Activated CD4-positive, alpha-beta T cell treated with anti-CD3 and anti-CD28 coated beads, Interleukin-2, amount 50 U/mL, for 1 hour (primary cell): ENCODE measurements around the gene USP3.

Experiments
- DNase-seq: peaks from one replicate; pipeline ENCODE4 v3.0.0-alpha.2; 2020

USP3 gene

DNA sequence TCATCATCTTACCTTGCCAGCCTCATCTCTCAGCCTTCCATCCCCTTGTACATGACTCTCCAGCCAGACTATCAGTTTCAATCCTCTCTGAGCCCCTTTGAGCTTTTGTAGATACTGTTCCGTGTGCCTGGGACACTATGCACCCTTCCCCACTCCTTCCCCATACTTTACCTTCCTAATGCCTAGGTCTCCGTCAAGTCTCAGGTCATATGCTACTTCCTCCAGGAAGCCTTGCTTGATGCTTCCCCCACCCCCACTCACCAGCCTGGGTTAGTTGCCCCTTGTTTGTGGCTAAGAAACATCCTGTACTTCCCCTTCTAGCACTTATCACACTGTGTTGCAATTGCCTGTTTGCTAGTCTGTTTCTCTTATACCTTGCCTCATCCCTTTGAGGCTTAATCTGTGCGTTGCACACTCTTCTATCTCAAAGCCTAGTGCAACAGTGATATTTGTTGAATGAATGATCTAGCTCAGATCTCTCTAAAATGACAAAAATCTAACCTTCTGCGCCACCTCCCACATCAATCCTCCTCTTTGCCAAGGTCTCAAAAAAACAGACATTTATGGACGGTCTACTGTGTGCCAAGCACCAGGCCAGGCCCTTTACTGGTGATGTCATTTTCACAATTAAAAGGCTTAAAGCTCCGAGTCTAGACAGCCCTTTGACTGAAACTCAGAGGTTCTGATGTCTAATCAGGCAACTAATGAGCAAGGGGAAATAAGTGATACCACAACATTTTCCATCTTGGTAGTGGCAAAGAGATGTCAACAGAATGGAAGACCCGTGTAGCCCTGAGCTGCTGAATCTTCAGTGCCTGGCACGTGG is 6.5 kb upstream of the USP3 start:
- DNase-seq: peak; percentile 70

DNA sequence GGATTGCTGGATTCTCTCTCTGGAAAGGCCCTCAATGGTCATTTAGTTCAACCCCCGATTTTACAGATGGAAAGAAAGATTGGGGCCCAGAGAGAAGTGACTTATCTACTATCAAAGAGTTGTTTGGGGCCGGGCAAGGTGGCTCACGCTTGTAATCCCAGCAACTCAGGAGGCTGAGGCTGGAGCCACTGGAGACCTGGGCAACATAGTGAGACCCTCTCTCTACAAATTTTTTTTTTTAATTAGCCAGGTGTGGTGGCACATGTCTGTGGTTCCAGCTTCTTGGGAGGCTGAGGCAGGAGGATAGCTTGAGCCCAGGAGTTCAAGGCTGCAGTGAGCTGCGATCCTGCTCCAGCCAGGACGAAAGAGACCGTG is 5.2 kb upstream of the USP3 start:
- DNase-seq: no peak

DNA sequence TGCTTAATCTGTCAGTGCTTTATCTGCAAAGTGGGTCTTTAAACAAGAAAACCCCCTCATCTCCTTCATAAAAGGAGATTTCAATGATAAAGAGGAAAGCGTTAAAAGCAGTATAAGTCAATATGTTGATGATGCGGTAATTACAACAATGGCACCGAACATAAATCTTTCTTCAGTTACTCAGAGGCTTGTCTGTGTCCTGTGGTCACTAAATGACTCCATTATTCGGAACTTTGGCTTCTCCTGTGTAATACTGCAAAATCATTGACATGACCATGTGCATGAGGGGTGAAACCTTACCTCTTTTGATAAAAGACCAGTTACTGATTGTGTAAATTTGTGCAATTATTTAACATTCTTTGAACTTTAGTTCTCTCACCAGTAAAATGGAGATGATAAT is 4.8 kb upstream of the USP3 start:
- no peak for DNase-seq

DNA sequence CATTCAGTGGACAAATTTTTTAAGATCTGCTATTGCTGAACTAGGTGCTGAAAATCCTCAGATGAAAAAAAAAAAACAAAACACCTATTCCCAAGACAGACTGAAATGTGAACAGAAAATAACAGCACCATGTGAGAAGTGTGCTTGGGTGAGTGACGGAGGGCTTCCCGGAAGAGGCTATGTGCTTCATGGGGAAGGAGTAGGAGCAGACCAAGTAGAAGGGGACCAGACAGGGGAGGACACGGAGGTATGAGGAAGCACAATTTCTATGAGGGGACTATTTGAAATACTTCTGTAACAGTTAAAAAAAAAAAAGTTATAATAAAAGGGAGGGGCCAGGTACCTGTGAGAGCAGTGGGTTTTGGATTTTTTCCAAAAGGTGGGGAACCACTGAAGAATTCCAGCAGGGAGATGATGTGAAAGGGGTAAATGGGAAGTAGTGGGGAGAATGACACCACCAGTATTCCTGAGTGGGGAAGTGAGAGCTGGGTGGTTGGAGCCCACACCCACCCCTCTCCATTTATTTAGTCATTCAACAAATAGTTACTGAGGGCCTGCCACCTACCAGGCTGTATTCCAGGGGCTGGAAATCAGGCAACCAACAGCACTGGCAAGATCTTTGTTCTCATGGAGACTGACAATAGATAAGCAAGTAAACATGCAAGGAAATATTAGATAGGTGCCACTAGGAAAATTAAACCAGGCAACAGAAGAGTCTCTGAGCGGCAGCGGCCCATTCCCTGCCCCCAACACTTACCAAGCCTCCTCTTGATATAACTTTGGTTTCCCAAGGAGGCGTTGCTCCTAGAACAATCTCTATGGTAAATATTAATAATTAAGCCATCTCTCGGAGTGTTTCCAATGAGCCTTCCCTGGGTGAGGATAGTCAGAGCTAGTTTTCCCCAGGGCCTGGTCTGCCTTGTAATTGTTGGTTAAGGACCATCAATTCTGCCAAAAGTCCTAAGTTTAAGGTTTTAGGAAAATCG is 3.8 kb upstream of the USP3 start:
- DNase-seq: no peak

DNA sequence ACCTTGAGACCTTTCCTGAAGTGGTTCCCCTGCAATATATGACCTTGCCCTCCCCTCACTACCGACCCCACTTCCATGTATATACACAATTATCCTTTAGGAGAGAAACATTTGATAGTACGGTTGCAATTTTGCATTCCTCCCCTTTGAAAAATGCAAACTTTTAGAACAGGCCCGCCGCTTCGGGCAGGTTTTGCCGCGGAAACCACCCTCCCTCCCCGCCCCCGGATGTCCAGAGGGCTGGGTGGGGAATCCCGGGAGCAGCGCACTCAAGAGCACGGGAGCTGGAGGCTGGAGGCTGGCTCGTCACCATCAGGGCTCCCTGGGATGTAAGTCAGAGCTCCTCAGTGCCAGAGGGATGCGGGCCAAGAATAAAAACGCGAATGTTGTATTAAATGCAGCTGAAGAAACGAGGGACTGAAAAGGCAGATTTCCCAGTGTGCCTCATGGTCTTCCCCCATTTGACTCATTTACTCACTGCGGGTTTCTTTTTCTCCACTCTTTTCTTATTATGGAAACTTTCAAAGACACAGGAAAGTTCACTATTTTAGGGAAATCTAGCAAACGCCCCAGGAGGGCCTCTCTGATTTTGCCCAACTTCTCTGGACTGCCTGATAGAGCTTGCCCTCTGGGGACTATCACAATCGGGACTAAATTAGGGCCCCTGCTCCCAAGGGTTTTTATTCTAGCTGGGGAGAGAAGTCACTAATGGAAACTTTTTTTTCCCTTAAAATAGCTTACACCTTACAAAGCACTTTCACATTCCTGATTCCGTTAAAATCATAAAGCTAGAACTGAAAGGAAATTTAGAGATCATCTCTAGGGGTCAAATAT is 2.9 kb upstream of the USP3 start:
- DNase-seq: no peak

DNA sequence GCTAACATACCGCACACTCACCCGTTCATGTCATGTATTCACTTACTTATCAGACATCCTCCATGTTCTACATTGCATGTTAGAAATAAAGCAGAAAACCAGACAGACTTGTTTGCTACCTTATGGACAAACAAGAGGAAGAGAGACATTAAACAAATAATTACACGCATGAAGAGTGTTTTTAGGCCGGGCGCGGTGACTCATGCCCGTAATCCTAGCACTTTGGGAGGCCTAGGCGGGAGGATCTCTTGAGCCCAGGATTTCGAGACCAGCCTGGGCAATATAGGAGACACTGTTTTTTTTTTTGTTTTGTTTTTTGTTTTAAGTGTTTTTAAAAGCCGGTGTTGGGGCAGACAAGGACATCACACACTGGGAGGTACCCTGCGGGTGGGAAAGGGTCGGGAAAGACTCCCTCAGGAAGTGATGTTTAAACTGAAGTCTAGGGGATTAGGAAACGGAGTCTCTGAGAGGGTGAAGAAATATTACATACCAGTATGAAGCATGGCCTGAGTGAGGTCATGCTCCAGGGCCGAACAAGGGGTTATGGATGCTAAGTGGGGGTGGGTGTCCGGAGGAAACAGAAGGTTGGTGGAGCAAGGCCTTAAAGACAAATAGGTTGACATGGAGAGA is 2.1 kb upstream of the USP3 start:
- DNase-seq: no peak

DNA sequence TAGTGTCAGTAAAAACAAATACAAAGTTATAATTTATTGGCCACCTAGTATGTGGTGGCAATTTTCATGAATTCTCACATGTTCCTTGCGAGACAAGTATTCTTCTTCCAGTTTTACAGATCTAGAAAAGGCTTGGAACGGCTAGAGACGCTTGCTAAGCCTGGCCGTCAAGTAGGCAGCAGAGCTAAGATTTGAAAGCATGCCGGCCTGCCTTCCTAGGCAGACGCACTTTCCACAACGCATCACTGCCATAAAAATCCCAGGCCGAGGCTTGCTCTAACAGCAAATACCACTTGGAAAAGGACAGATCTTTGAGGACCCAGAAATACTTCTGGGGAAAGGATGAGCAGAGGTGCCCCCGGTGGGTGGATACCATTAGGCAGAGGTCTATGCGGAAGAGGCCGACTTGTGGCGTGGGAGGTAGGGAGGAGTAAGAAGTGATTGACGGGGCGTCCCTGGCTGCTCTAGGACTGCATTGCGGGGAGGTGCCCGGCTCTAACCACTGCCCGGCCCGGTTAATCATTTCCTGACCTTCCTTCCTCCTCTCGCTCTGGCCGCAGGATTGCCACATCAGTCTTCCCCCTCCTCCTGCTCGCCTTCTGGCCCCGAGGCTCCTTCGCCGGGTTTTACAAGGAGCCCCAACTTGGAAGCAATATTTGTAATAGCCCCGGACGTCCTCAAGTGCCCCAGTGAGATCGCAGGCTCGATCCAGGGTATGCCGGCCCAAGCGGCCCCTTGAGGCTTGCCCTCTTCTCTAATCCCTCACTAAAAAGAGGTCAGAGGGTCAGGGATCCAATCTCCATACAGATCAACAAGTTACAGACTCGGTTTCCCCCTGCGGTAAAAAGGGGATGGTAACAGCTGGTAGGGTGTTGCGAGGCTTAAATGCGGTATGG is 1.3 kb upstream of the USP3 start:
- DNase-seq: peak; percentile 63

DNA sequence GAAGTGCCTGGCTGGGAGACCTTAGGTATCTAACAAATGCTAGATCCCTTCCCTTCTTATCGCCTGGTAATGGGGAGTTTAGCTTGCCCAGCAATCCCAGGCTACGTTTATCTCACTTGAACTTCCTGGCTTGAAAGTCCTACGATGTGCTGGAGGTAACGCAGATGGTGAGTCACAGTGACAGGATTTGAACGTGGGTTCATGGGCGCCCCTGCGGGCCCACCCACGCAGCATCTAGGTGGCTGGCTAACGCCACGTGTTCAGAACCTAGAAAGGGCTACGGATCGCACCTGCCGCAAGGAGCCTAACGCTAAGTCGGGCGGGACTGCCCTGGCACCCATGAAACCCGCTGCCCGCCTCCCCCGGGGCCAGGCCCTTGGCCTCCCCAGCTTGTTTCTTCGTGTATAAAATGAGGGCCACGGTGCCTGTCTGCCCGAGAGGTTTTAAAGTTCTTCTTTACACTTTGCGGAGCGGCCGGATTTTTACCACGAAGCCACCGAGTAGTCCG is 600 bp upstream of the USP3 start:
- DNase-seq: peak; percentile 83

DNA sequence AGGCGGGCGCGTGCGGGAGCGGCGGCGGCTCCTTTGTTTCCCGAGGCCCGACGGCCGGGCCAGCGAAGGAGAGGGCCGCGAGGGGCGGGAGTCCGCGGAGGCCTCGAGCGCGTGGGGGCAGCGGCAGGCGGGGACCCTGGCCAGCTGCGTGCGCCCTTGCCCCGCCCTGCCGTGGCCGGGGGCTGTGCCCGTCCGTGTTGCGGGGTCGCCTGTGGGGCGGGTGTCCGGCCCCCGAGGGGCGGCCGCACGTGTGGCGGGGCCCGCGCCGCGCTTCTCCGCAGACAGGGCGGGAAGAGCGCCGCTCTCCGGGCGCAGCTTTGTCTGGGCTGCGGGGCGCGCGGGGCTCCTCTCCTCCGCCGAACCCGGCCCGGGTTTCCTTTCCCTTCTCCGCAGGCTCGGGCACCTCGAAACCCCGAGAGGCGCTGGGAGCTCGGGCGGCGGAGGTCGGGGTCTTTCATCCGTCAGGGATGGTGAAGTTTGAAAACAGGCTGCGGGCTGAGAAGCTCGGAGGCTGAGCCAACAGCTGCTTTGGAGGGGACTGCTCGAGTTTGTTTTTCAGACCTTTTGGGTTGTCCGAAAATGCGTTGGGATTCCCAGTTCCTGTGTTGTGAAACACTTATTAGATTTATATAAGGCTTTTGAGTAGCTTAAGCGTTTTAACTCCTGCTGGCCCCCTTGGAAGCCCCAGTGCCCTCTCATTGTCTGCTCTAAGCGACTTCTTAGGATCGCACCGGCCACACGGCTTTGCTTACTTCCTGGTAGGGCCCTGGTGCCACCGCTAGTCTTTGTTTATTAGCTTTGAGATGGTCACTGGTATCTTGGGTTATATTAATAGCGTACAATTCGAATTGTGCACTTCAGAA is 817 bp downstream of the USP3 start:
- peak; percentile 43 for DNase-seq

DNA sequence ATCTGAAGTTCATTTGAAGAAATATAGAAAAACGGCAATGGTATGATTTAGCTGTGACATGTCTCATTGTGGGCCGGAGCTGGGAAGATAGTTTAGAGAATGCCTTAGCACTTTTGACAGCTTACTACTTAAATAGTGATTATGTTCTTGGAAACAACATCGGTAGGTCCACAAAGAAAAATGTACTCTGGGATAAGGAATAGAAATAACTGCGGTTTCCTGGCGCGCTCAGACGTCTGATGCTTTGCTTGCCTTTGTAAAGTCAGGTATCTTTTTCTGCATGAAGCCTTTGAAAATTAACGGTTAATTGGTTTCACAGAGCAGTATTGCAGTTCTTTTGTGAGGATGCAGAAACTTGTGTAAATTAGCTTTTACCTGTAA is 1.4 kb downstream of the USP3 start:
- DNase-seq: no peak

DNA sequence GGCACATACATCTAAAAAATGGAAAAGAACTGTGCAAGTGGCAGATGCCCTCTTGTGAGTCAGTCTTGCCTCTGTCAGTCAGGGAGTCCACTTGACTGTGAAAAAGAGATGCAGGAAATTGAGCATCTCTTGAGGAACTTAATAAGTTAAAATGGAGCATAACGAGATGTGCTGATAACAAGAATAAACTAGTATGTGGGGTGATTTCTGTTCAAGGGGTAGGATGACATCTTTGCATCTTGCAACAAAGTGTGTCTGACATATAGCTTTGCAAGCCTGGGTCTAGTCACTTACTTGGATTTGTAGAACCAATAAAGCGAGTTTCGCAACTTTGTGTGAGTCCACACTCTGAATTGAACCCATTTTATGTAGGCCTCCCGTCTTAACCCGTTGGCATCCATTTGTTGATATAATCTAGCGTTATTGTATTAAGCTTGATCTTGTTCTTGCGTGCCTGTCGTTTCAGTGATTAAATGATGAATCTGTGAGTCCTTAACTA is 2.2 kb downstream of the USP3 start:
- DNase-seq: no peak

DNA sequence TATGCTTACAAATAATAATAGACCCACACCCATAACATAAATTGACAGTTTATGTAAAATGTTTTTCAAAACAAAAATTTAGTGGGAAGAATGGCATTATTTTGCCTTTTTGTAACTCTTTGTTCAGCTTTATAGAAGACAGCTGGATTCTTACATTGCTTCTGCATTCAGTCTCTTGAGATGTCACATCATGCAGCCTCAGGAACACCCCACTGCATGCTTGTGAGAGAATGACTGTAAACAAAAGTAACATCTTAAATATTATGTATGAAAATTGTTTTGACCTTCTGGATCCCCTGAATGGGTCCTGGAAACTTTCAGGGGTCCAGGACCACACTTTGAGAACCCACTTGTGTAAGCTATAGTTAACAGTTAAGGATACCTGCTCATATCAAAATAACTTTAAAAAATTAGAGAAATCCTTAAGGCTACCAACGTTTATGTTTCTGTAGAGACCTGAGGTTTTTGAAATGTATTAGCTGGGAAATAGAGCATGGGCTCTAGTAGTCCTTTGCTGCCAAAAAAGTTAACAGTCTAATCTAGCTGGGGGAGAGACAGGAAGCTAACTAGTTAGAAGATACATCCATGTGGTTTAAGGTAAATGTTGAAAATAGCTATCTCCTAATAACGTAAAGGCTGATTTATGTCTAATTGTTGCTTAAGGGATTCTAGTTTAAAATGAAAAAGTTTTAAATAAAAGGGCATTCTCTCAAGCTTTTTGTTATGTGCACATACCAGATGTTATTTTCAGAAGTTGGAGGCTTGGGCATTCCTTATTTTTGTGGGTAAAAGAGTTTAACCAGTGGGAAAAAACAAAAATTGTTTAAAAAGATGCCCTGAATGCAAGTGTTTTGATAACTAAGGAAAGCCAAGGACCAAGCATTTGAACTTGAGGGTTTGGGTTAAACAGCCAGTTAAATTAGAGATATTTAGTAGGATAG is 3.8 kb downstream of the USP3 start:
- DNase-seq: no peak

DNA sequence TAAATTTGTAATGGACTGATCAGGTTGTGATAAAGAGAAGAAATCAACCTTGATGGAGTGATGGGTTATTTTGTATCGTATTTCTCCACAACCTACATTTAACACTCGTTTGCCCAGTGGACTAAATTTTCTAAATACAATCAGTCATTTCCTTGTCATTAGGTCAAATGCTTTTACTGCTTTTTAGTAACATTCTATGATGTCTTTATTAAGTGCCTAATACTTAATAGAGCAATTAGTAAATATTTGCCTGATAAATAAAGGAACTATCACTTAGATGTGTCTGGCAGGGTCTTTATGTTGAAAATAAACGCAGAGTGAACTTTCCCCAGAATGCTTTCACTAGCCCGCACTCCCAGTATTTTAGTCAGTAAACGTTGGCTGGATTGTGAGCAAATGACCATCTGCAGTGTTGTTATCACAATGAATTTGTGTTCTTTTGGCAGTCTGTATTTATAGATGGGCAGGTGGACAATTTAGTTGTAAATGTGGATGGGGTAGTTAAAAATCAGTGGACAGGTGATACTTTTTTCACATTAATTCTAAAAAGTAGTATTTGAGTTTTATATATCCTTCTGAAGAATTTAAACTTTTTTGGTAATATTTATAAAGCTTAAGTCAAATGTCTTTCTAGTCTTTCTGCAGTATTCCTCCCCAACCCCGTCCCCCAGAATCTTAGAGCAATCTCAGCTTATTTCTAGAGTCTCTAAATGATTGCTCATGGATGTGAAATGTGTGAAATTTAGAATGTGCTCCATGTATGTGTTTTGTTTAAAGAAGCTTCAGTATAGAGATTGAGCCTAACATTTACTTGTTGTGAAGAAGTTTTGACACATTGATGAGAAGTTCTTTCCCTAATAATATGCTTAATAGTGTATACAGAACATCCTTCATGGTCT is 4.9 kb downstream of the USP3 start:
- no peak for DNase-seq

DNA sequence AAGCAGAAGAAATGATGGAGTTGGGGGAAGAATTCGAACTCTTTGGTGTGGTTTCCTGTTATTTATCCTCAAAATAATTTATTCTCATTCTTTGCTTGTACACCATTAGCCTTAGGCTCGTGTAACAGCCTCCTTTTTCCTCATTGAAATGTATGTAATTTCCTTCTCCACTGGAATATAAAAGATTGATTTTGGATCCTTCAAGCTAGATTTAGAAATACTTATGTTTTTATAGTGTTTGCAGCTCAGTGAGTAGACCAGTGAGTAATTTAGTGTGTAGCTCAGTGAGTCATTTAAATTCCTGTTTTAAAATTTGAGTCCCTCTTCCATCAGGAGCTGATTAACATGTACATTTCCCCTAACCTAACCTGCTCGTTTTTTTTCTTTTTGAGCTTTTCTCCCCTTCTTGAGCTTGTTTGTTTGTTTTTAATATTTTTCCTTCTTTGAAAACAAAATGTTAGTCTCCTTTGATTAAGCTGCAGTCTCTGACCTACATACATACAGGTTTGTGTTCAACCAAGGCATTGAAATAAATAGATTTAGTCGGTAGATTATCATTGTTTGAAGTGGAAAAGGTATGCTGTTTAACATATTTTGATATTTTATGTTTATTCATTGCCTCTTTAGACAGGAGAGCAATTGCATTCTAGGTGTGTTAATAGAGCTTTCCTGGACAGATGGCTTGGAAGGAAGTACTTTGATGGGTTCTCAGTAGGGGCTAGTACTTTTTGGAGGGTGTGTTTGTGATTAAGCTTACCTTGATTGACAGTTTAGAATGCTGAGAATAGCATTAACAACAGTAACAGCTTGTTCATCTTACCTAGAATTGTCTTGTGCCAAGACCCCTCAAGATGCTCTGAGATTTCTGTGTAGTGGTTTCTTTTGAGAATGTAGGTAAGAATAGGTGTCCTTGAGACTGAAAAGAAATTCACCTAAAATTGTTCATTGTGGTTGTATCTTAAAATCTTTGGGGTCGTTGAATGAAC is 5.9 kb downstream of the USP3 start:
- no peak for DNase-seq

DNA sequence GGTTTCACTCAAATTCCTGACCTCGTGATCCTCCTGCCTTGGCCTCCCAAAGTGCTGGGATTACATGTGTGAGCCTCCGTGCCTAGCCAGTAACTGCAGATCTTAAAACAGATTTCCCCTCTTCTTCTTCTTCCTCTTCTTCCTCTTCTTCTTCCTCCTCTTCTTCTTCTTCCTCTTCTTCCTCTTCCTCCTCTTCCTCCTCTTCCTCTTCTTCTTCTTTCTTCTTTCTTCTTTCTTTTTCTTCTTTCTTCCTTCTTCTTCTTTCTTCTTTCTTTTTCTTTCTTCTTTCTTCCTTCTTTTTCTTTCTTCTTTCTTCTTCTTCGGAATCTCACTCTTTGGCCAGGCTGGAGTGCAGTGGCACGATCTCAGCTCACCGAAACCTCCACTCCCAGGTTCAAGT is 7.8 kb downstream of the USP3 start:
- no peak for DNase-seq

DNA sequence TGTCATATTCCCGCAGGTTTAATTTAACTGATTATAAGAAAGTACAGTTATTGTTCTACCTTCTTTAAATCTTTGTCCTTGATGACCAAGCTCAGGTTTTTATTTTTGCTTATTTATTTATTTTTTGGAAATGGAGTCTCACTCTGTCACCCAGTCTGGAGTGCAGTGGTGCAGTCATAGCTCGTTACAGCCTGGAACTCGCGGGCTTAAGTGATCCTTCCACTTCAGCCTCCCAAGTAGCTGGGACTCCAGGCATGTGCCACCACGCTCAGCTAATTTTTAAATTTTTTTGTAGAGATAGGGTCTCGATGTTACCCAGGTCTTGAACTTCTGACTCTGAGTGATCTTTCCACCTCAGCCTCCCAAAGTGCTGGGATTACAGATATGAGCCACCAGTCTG is 8.9 kb downstream of the USP3 start:
- DNase-seq: no peak

DNA sequence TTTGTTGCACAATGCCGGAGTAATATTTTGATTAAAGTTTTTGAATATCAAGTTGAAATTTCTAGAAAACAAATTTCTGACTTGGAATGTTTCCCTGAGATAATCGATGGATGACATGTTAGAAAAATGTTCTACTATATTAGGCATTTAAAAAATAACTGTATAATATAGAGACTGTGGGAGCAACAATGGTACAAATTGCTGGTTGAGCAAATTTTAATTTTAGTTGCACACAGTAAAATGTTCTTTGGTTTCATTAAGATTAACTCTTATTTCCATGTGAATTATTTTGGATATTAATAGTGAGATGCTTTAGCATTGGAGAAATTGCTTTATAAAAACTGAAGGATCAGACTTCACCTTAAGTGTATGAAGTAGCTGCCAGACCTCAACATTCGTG is 9.3 kb downstream of the USP3 start:
- DNase-seq: no peak
